OCI-LY3 (cell line): ENCODE data around the gene SNX33.

Experiments
- H2AFZ ChIP-seq: fragments of 200-600, 300-600 bp; shearing (Covaris generic); 2 replicates; pipeline ENCODE4 v1.6.0; 2014; ENCODE audit warnings: antibody characterized with exemption, low read depth, low read length
- H3K27ac ChIP-seq: fragments of 200-600, 300-600 bp; sonication (generic); 2 replicates; pipeline ENCODE4 v1.5.1; 2014; ENCODE audit warnings: mild to moderate bottlenecking, low read length, moderate library complexity, mixed read lengths
- H3K27me3 ChIP-seq: fragments of 200-600, 300-600 bp; sonication (generic); 2 replicates; pipeline ENCODE4 v1.6.1; 2014; ENCODE audit warnings: low read depth, low read length, mixed read lengths
- H3K36me3 ChIP-seq: fragments of 200-600, 300-600 bp; sonication (generic); replicated peaks from 2 replicates; pipeline ENCODE3; 2014; ENCODE audit warnings: low read depth, low read length, mixed read lengths
- H3K4me1 ChIP-seq: fragments of 300-600, 200-600 bp; sonication (generic); 2 replicates; pipeline ENCODE4 v1.6.1; 2014; ENCODE audit warnings: low read length, mixed read lengths
- H3K4me2 ChIP-seq: fragments of 200-600, 300-600 bp; sonication (generic); 2 replicates; pipeline ENCODE4 v1.6.1; 2014; ENCODE audit warnings: low read length, mixed read lengths
- H3K4me3 ChIP-seq: fragments of 300-600, 200-600 bp; sonication (generic); 2 replicates; pipeline ENCODE4 v1.5.1; 2014; ENCODE audit warnings: antibody characterized with exemption, mild to moderate bottlenecking, low read length, moderate library complexity
- H3K79me2 ChIP-seq: fragments of 300-600, 200-600 bp; shearing (Covaris generic); 2 replicates; pipeline ENCODE4 v1.6.1; 2014; ENCODE audit warnings: mild to moderate bottlenecking, low read length, mixed read lengths
- H3K9ac ChIP-seq: fragments of 300-600, 200-600 bp; shearing (Covaris generic); 2 replicates; pipeline ENCODE4 v1.6.0; 2014; ENCODE audit warnings: mild to moderate bottlenecking, low read length, moderate library complexity
- H3K9me3 ChIP-seq: fragments of 200-600, 300-600 bp; shearing (Covaris generic); 2 replicates; pipeline ENCODE4 v1.6.1; 2014; ENCODE audit warnings: low read length, mixed read lengths; ENCODE audit not compliant: insufficient read depth
- H4K20me1 ChIP-seq: fragments of 200-600, 300-600 bp; sonication (generic); 2 replicates; pipeline ENCODE4 v1.6.1; 2016; ENCODE audit warnings: low read length, mixed read lengths; ENCODE audit not compliant: insufficient read depth
- EZH2phosphoT487 ChIP-seq: fragments of 200-600 bp; shearing (Covaris generic); IDR thresholded peaks from 2 replicates; pipeline ENCODE4 v1.6.1; 2018; ENCODE audit warnings: antibody characterized with exemption, mixed run types, low read depth
- TF ChIP-seq, protein P1 (sequence below): fragments of 200-600, 300-600 bp; sonication (generic); IDR thresholded peaks from 2 replicates; pipeline ENCODE4 v1.5.1; 2014; ENCODE audit warnings: antibody characterized with exemption, low read length, low read depth

SNX33 gene

DNA sequence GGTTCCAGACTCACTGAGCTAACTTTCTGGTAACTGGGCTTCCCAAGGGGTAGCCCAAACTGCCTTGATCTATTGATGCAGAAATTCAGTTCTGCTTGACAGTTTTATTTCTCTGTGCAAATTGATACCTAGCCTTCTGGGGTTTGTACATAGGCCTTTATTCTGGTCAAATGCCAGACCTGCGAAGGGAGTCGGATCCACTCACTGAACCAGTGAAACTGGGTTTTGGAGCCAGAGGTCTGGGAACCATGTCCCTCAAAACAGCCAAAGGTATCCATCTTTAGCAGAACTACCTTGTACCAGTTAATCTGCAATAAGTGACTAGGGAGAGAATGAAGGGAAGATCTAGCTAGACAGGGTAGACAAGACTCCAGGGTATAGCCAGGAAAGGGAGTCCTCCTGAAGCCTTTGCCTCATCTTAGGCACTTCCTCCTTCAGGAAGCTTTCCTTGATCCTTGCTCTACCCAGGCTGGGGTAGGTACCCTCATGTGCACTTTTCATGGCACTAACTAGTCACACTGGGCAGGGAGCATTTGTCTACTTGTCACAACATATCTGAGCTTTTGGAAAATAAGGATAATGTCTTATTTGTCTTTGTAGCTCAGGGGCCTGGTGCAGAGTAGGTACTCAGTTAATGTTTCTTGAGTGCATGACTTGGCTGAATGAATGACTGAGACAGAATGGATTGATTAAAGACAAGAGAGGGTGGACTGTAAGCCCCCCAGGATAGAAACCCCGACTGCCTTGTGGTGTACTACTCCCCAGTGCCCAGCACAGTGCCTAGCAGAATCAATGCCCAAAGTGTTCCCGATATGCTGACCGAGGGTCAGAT, 1.4 kb upstream of the SNX33 start:
- no peak overlapping the region; the same call in 1 of the 2 replicates for H3K9ac ChIP-seq
- peak overlapping the region; percentile 87 for H3K4me3 ChIP-seq
- H3K4me1 ChIP-seq: peaks cover 10% of the 10 kb centered on the region; the same call in 1 of the 2 replicates
- no peaks in the 10 kb centered on the region for H4K20me1 ChIP-seq
- peak overlapping the region; percentile 71 for H3K4me2 ChIP-seq
- no peaks in the 10 kb centered on the region for H3K36me3 ChIP-seq
- no peaks in the 10 kb centered on the region for H3K9me3 ChIP-seq
- H3K79me2 ChIP-seq: no peaks in the 10 kb centered on the region
- H2AFZ ChIP-seq: peak overlapping the region; percentile 88; the same call in 1 of the 2 replicates
- TF ChIP-seq, protein P1, sequence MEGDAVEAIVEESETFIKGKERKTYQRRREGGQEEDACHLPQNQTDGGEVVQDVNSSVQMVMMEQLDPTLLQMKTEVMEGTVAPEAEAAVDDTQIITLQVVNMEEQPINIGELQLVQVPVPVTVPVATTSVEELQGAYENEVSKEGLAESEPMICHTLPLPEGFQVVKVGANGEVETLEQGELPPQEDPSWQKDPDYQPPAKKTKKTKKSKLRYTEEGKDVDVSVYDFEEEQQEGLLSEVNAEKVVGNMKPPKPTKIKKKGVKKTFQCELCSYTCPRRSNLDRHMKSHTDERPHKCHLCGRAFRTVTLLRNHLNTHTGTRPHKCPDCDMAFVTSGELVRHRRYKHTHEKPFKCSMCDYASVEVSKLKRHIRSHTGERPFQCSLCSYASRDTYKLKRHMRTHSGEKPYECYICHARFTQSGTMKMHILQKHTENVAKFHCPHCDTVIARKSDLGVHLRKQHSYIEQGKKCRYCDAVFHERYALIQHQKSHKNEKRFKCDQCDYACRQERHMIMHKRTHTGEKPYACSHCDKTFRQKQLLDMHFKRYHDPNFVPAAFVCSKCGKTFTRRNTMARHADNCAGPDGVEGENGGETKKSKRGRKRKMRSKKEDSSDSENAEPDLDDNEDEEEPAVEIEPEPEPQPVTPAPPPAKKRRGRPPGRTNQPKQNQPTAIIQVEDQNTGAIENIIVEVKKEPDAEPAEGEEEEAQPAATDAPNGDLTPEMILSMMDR: no peak
- TF ChIP-seq EZH2phosphoT487: no peak
- peaks cover 29% of the 10 kb centered on the region for H3K27me3 ChIP-seq
- H3K27ac ChIP-seq: no peak overlapping the region

DNA sequence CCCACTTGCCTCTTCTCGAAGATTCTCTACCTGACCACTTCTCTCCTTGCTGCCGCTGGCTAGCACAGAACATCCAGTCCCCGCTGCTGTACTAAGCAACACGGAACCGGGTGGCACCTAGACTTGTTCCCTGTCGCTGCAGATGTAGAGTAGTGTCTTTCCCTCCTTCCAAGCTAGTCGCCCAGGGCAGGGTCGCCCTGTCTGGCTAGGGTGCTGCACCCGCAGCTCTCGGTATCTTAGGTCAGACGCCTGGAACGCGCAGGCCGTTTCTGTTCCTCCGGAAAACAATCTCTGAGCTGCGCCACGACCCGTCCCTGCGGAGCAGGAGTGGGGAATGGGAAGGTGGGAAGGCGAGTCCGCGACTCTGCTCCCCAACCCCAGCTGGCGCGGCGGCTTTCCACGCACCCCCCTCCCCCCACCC, 758 bp upstream of the SNX33 start:
- Histone ChIP-seq H2AFZ (peak overlapping the region; percentile 88), H4K20me1 (no peaks in the 10 kb centered on the region), H3K4me1 (peaks cover 7% of the 10 kb centered on the region; the same call in 1 of the 2 replicates), H3K27me3 (peaks cover 29% of the 10 kb centered on the region), H3K4me3 (peak overlapping the region; percentile 87), H3K9me3 (no peaks in the 10 kb centered on the region), H3K27ac (no peak overlapping the region), H3K79me2 (no peaks in the 10 kb centered on the region), H3K4me2 (peak overlapping the region; percentile 71), H3K9ac (peak overlapping the region; percentile 64), H3K36me3 (no peaks in the 10 kb centered on the region)
- no peak for TF ChIP-seq EZH2phosphoT487
- TF ChIP-seq, protein P1: no peak

DNA sequence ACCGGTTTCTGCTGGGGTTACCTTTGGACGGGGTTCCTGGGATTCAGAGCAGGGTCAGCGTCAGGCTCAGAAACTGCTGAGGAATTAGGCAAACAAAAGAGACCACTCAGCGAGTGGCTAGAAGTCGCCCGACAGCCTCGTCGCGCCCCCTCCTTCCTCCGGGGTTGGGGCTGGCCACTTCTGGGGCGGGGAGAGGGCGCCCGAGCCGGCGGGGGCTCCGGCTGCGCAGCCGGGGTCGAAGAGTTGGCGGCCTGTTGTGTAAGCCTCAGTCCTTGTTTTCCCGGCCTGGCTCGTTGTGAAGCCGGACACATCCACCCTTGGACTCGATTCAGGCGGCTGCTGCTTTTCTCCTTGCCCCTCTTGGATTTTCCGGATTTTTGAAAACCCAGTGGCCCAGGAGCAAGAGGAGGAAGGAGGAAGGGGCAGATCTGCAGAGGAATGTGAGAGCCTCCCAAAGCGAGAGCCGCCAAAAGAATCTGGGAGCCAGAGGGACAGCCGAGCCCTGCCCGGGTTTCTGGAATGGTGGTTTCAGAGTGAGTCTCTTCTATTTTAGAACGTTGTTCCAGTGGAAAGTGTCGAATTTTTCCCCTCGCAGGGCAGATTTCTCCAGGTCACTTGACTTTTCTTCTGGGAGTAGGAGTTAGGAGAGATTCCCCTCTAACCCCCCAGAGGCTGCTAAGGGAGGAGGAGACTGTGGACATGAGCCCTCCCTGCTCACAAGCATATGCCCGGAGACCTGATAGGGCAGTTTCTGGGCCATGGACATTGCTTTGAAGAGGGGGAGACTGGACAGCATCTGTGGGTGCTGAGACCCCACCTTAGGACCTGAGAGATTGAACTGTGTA, 666 bp downstream of the SNX33 start:
- no peak overlapping the region for H3K27ac ChIP-seq
- H3K4me3 ChIP-seq: peak overlapping the region; percentile 87
- no peaks in the 10 kb centered on the region for H3K36me3 ChIP-seq
- TF ChIP-seq, protein P1: no peak
- TF ChIP-seq EZH2phosphoT487: no peak
- peak overlapping the region; percentile 71 for H3K4me2 ChIP-seq
- H3K79me2 ChIP-seq: no peaks in the 10 kb centered on the region
- H3K4me1 ChIP-seq: peaks cover 7% of the 10 kb centered on the region; the same call in 1 of the 2 replicates
- peaks cover 29% of the 10 kb centered on the region for H3K27me3 ChIP-seq
- H2AFZ ChIP-seq: peak overlapping the region; percentile 88
- no peaks in the 10 kb centered on the region for H3K9me3 ChIP-seq
- H3K9ac ChIP-seq: peak overlapping the region; percentile 64
- no peaks in the 10 kb centered on the region for H4K20me1 ChIP-seq
